SK-N-SH (cell line): Measurements from ENCODE around the gene PES1. TPM values are rescaled to one million over a fixed set of nuclear protein-coding genes. Genes with fewer than 3 reads are reported as not detected.

Experiments used
- CTCF ChIA-PET: fragments of 300-600, 350-600 bp; formaldehyde crosslinking; extraction: SDS; loops from one replicate; lab custom pipeline; 2021; lab: Yijun Ruan, JAX
- POLR2A ChIA-PET: fragments of 350-600 bp; sonication (Branson Sonifier 250); formaldehyde crosslinking; extraction: SDS; loops from one replicate; lab custom pipeline; 2020; ENCODE audit warnings: antibody characterized with exemption, inconsistent platforms; lab: Yijun Ruan, JAX
- DNase-seq: peaks from one replicate; pipeline ENCODE4 v3.0.0; 2012
- H2AFZ ChIP-seq: fragments of 200-600 bp; sonication (generic); 2 replicates; pipeline ENCODE4 v1.8.1; 2016; ENCODE audit warnings: antibody characterized with exemption, mild to moderate bottlenecking, low read depth
- H3F3A ChIP-seq: fragments of 200-600 bp; sonication (generic); replicated peaks from 2 replicates; pipeline ENCODE3; 2016; ENCODE audit warnings: antibody characterized with exemption, mild to moderate bottlenecking; ENCODE audit not compliant: insufficient read depth
- H3K27ac ChIP-seq, 2 experiments: fragments of 200-500 bp in 1 of 2; fragments of 200-600 bp in 1 of 2; sonication (Bioruptor generic) in 1 of 2; sonication (generic), shearing (Covaris generic) in 1 of 2; 2 replicates each; pipeline versions ENCODE4 v1.5.1 to v1.6.1; 2014 to 2016; ENCODE audit warnings: low read depth in 2 of 2, inconsistent platforms in 1 of 2, low read length in 1 of 2, mild to moderate bottlenecking in 1 of 2, mixed read lengths in 1 of 2
- H3K27me3 ChIP-seq: fragments of 200-600 bp; sonication (generic), shearing (Covaris generic); 2 replicates; pipeline ENCODE4 v1.6.1; 2016; ENCODE audit warnings: mixed run types; ENCODE audit not compliant: insufficient read depth
- H3K36me3 ChIP-seq, 2 experiments: fragments of 200-500 bp in 1 of 2; fragments of 200-600 bp in 1 of 2; sonication (Bioruptor generic) in 1 of 2; sonication (generic) in 1 of 2; replicated peaks in 1 of 2; 2 replicates each; pipeline versions ENCODE3 to v1.5.1; 2014 to 2016; ENCODE audit warnings: low read length in 1 of 2, mild to moderate bottlenecking in 1 of 2; ENCODE audit not compliant: insufficient read depth in 2 of 2, control insufficient read depth in 1 of 2
- H3K4me1 ChIP-seq, 2 experiments: fragments of 200-500 bp in 1 of 2; fragments of 200-600 bp in 1 of 2; sonication (Bioruptor generic) in 1 of 2; sonication (generic), shearing (Covaris generic) in 1 of 2; 2 replicates each; pipeline versions ENCODE4 v1.5.1 to v1.6.1; 2014 to 2016; ENCODE audit warnings: low read depth in 1 of 2, low read length in 1 of 2, mixed run types in 1 of 2; ENCODE audit not compliant: insufficient read depth in 2 of 2, control insufficient read depth in 1 of 2
- H3K4me2 ChIP-seq: fragments of 200-600 bp; sonication (generic), shearing (Covaris generic); 2 replicates; pipeline ENCODE4 v1.6.1; 2017; ENCODE audit warnings: mixed run types
- H3K4me3 ChIP-seq, 2 experiments: fragments of 200-500 bp in 1 of 2; fragments of 200-600 bp in 1 of 2; sonication (Bioruptor generic) in 1 of 2; sonication (generic), shearing (Covaris generic) in 1 of 2; 2 replicates each; pipeline versions ENCODE4 v1.5.1 to v1.8.1; 2014 to 2016; ENCODE audit warnings: low read depth in 2 of 2, inconsistent platforms in 1 of 2, low read length in 1 of 2, mild to moderate bottlenecking in 1 of 2, mixed read lengths in 1 of 2, moderate library complexity in 1 of 2
- H3K79me2 ChIP-seq: fragments of 200-600 bp; sonication (generic); 2 replicates; pipeline ENCODE4 v1.8.1; 2017; ENCODE audit warnings: mild to moderate bottlenecking; ENCODE audit not compliant: insufficient read depth
- H3K9ac ChIP-seq: fragments of 200-600 bp; sonication (generic); 2 replicates; pipeline ENCODE4 v1.6.1; 2017; ENCODE audit warnings: mixed run types
- H3K9me2 ChIP-seq: fragments of 200-600 bp; sonication (generic); 2 replicates; pipeline ENCODE4 v1.6.1; 2017; ENCODE audit warnings: mixed run types
- H3K9me3 ChIP-seq: fragments of 200-600 bp; sonication (generic); 2 replicates; pipeline ENCODE4 v1.6.1; 2017; ENCODE audit warnings: mixed run types, mild to moderate bottlenecking, moderate library complexity
- H4K20me1 ChIP-seq: fragments of 200-600 bp; sonication (generic); 2 replicates; pipeline ENCODE4 v1.6.1; 2017; ENCODE audit warnings: mild to moderate bottlenecking, mixed run types; ENCODE audit not compliant: insufficient read depth
- CHD2 ChIP-seq: fragments of 150-350 bp; IDR thresholded peaks from 2 replicates; pipeline ENCODE4 v1.6.1; 2018; ENCODE audit warnings: low read length; ENCODE audit not compliant: partially characterized antibody
- CTCF ChIP-seq: fragments of 200-600 bp; sonication (generic); IDR thresholded peaks from 2 replicates; pipeline ENCODE4 v1.6.1; 2017; ENCODE audit warnings: antibody characterized with exemption, mild to moderate bottlenecking, moderate library complexity
- EP300 ChIP-seq, 2 experiments: IDR thresholded peaks; 2 replicates each; pipeline versions ENCODE4 v1.4.0 to v1.6.1; 2012; ENCODE audit warnings: borderline replicate concordance in 1 of 2, low read depth in 1 of 2, low read length in 1 of 2
- FOSL2 ChIP-seq: IDR thresholded peaks from 2 replicates; pipeline ENCODE4 v1.4.0; 2012; ENCODE audit warnings: low read depth, mild to moderate bottlenecking, moderate library complexity, borderline replicate concordance
- FOXJ3 ChIP-seq: sonication (generic); formaldehyde crosslinking; IDR thresholded peaks from 2 replicates; pipeline ENCODE4 v1.5.1; 2020; ENCODE audit warnings: mild to moderate bottlenecking, missing genetic modification reagents
- FOXM1 ChIP-seq: IDR thresholded peaks from 2 replicates; pipeline ENCODE4 v1.4.0; 2012; ENCODE audit warnings: low read depth, mild to moderate bottlenecking
- GABPA ChIP-seq: IDR thresholded peaks from 2 replicates; pipeline ENCODE4 v1.4.0; 2012; ENCODE audit warnings: low read depth, mild to moderate bottlenecking
- JUND ChIP-seq: IDR thresholded peaks from 2 replicates; pipeline ENCODE4 v1.4.0; 2012
- MEF2A ChIP-seq: IDR thresholded peaks from 2 replicates; pipeline ENCODE4 v1.4.0; 2012; ENCODE audit warnings: low read depth, borderline replicate concordance
- MXI1 ChIP-seq: IDR thresholded peaks from 2 replicates; pipeline ENCODE4 v1.6.1; 2012; ENCODE audit warnings: mild to moderate bottlenecking, low read depth, low read length, improper control_type of control experiment
- NFIC ChIP-seq: IDR thresholded peaks from 2 replicates; pipeline ENCODE4 v1.4.0; 2012; ENCODE audit warnings: borderline replicate concordance
- NRF1 ChIP-seq: IDR thresholded peaks from 2 replicates; pipeline ENCODE4 v1.6.1; 2012; ENCODE audit warnings: low read depth, mild to moderate bottlenecking, low read length
- PBX3 ChIP-seq: IDR thresholded peaks from 2 replicates; pipeline ENCODE4; 2012
- POLR2AphosphoS5 ChIP-seq: IDR thresholded peaks from 2 replicates; pipeline ENCODE4 v1.6.1; 2012; ENCODE audit warnings: low read depth, low read length
- RCOR1 ChIP-seq: fragments of 150-350 bp; IDR thresholded peaks from 2 replicates; pipeline ENCODE4 v1.6.1; 2017; ENCODE audit warnings: antibody characterized with exemption, low read length
- REST ChIP-seq: IDR thresholded peaks from 2 replicates; pipeline ENCODE4 v1.6.1; 2012; ENCODE audit warnings: mild to moderate bottlenecking, low read depth, low read length, moderate library complexity
- RFX5 ChIP-seq: IDR thresholded peaks from 2 replicates; pipeline ENCODE4 v1.6.1; 2012; ENCODE audit warnings: mild to moderate bottlenecking, improper control_type of control experiment, low read length
- RXRA ChIP-seq: IDR thresholded peaks from 2 replicates; pipeline ENCODE4 v1.4.0; 2012; ENCODE audit warnings: low read depth, mild to moderate bottlenecking, borderline replicate concordance
- SIN3A ChIP-seq: IDR thresholded peaks from 2 replicates; pipeline ENCODE4 v1.6.1; 2012; ENCODE audit warnings: low read depth, mild to moderate bottlenecking, low read length, moderate library complexity, borderline replicate concordance
- SMC3 ChIP-seq: IDR thresholded peaks from 2 replicates; pipeline ENCODE4 v1.6.1; 2012; ENCODE audit warnings: low read depth, low read length, improper control_type of control experiment
- TCF12 ChIP-seq: IDR thresholded peaks from 2 replicates; pipeline ENCODE4 v1.4.0; 2012
- USF1 ChIP-seq: IDR thresholded peaks from 2 replicates; pipeline ENCODE4 v1.4.0; 2012; ENCODE audit warnings: low read depth, borderline replicate concordance
- YY1 ChIP-seq: IDR thresholded peaks from 2 replicates; pipeline ENCODE4 v1.4.0; 2012; ENCODE audit warnings: low read depth, mild to moderate bottlenecking
- WGBS: methylation state at CpG from one replicate; pipeline ENCODE4 v1.1.6; 2017; ENCODE audit warnings: low lambda C conversion rate; 5-methylcytosine and 5-hydroxymethylcytosine counted together
- polyA plus RNA-seq, 3 experiments: library from polyadenylated mRNA; depleted of rRNA; stranded (reverse); fragments of >200 nt; gene quantifications; 2 replicates each; pipeline ENCODE4 v1.2.3, GENCODE V29; 2012
- TF ChIP-seq, protein P1 (sequence below): fragments of 150-350 bp; IDR thresholded peaks from 2 replicates; pipeline ENCODE4 v1.6.1; 2017; ENCODE audit warnings: antibody characterized with exemption, low read length, low read depth, borderline replicate concordance

PES1 gene
- polyA plus RNA-seq, 1 of the 3 experiments (the other 2 are of a cell fraction) = 109 TPM

DNA sequence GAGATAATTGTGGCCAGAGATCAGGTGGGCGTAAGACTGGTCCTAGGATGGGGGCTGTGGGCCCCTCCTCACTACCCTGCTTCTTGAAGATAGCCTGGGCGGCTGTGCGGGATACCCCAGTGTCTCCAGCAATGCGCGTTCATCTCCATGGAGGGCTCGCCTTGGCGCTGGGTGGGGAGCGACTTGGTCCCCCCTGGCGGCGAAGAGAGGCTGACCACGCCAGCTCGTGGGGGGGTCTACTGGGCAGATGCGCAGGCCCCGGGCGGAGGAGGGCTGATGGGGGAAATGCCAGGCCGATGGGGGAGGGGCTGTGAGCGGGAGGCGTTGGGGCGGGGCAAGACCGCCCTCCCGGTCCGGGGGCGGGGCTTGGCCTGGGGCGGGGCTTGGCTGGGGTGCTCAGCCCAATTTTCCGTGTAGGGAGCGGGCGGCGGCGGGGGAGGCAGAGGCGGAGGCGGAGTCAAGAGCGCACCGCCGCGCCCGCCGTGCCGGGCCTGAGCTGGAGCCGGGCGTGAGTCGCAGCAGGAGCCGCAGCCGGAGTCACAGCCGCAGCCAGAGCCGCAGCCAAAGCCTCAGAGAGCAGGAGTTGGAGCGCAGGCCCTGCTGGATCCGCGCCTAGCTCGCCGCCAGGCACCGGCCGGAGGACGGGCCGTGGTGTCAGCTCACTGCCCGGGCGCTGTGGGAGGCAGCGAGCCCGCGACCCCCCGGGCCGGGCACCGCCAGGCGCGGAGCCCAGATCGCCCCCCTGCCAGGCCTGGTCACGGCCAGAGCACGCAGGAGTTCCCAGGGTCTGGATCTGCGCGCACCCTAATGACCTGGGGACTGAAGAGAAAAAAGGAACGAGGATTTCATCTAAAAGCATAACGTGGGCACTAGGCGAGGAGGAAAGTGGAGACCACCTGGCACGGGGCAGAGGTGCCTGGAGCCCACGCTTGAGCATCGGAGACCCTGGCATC, 43.8 kb upstream of the PES1 start, which contains the start of gene SLC35E4:
Gene SLC35E4 (plus strand): TSS at position 509 of the 953 bp plus-strand sequence. CDS start 670 bp downstream, outside the sequence.
- H3K9ac ChIP-seq = peak within 1 kb of the TSS; percentile 86
- peaks cover 48% of the 10 kb centered on the region for H3K79me2 ChIP-seq
- 7% methylated on average over 23 of the region's 75 CpGs for WGBS
- peaks cover 0 to 3% of the 10 kb centered on the region in 2 experiments for H3K36me3 ChIP-seq
- no peaks in the 10 kb centered on the region for H3K9me3 ChIP-seq
- peaks cover 18 to 30% of the 10 kb centered on the region in 2 experiments; a peak in 3 of 4 replicates for H3K4me1 ChIP-seq
- CTCF ChIA-PET = interaction anchor here (0.6 to 6.3 kb wide), 59 partner anchors 8 to 577 kb away, joined by 3 to 162 read pairs (median 5); partner anchors contain the start of genes DUSP18, LIMK2, OSBP2 and RNF215
- POLR2A ChIA-PET = interaction anchor here (0.5 to 2.6 kb wide), 11 partner anchors 11 to 1120 kb away, joined by 3 to 15 read pairs (median 5); partner anchors contain the start of genes OSBP2, PES1 and TCN2
- no peaks in the 10 kb centered on the region for H4K20me1 ChIP-seq
- H3K9me2 ChIP-seq = no peaks in the 10 kb centered on the region
- H3K27me3 ChIP-seq = no peaks in the 10 kb centered on the region
- peak; percentile 100 for DNase-seq
- H3K4me3 ChIP-seq = peak within 1 kb of the TSS; percentile 65 to 78
- peak within 1 kb of the TSS; percentile 97 for H2AFZ ChIP-seq
- peak within 1 kb of the TSS; percentile 96 for H3K4me2 ChIP-seq
- H3K27ac ChIP-seq = peak within 1 kb of the TSS; percentile 92 to 93
- H3F3A ChIP-seq = peaks cover 9% of the 10 kb centered on the region
- TF ChIP-seq PBX3 (no peak), RCOR1 (no peak), POLR2AphosphoS5 (0 out of 2 replicates have a peak, but pooled peaks have one; percentile 6), NRF1 (peak; percentile 64), EP300 (IDR thresholded peaks at IDR 0.05; ENCODE audit: borderline replicate concordance in 1 of 2, low read depth in 1 of 2, low read length in 1 of 2) (peak; percentile 22 to 37; a peak in 1 of 4 replicates), REST (no peak), GABPA (no peak), FOXJ3 (CRISPR knock-in tag) (no peak), SMC3 (peak; percentile 27), MXI1 (peak; percentile 40; the same call in 1 of the 2 replicates), TCF12 (peak; percentile 29; the same call in 1 of the 2 replicates), JUND (no peak), USF1 (no peak), YY1 (no peak), FOSL2 (no peak), RXRA (no peak), FOXM1 (no peak), MEF2A (no peak), RFX5 (no peak), CHD2 (peak; percentile 90), SIN3A (no peak), CTCF (peak; percentile 54), NFIC (peak; percentile 5; the same call in 1 of the 2 replicates)
- TF ChIP-seq, protein P1, sequence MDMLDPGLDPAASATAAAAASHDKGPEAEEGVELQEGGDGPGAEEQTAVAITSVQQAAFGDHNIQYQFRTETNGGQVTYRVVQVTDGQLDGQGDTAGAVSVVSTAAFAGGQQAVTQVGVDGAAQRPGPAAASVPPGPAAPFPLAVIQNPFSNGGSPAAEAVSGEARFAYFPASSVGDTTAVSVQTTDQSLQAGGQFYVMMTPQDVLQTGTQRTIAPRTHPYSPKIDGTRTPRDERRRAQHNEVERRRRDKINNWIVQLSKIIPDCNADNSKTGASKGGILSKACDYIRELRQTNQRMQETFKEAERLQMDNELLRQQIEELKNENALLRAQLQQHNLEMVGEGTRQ = no peak
